Right renal pelvis (tissue), 4 donors: ENCODE data around the gene DAZL. TPM values are rescaled to one million over a fixed set of nuclear protein-coding genes. Genes with fewer than 3 reads are reported as not detected.

ENCODE experiments used
- DNase-seq, 4 donors: peaks; one replicate each; pipeline ENCODE4 v3.0.0-alpha.2; 2013; ENCODE audit warnings: low read depth in 4 of 4, low spot score in 3 of 4, missing footprints in 1 of 4
- polyA plus RNA-seq, 4 donors: library from polyadenylated mRNA; unstranded; fragments of 120-200 nt; gene quantifications; one replicate each; pipeline ENCODE4 v1.2.1, GENCODE V29; 2013; ENCODE audit not compliant: insufficient read length in 4 of 4

DAZL gene
- polyA plus RNA-seq, 4 donors, result 0.01 to 0.07 TPM; not detected in 2

DNA sequence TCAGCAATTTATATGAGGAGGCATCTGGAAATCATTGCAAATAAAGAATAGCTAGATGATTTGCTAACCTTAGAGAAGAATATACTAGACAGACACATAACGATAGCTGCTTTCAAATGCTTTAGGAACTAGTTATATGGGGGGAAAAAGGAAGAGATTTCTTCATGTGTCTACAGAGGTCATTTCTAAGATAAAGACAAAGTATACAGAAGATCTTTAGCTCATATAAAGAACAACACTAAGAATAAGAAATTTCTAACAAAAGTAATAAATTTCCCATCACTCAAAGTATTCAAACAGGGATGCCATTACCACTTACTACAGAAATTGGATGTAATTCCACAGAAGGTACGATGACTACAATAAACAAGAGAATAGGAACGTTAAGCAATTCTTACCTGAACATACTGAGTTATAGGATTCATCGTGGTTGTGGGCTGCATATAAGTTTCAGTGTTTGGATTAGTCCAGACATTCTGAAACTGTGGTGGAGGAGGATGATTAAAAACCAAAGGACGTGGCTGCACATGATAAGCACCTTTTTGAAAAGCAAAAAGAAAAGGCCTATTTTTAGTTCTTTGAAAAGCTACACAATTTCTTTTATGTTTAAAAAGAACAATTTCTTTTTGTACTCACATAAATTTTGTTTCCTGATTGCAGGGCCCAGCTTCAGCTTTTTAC, 8.7 kb downstream of the DAZL start:
- no peak for DNase-seq

DNA sequence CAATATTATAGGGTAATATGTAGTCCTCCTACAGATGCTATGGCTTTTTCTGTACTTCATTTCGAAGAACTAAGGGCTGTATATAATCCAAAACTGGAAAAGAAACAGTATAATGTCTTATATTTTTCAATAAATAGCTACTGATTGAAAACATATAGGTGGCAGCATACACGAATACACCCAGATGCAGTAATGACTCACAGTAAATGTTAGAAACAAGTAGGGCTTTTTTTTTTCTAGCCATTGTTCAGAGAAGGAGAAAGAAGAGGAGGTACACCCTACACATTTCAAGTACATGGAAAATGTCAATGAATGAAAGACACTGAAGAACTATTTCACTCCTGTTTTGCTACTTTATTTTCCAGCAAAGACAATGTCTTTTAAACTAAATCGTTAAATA, 9.4 kb downstream of the DAZL start:
- DNase-seq, result no peak

DNA sequence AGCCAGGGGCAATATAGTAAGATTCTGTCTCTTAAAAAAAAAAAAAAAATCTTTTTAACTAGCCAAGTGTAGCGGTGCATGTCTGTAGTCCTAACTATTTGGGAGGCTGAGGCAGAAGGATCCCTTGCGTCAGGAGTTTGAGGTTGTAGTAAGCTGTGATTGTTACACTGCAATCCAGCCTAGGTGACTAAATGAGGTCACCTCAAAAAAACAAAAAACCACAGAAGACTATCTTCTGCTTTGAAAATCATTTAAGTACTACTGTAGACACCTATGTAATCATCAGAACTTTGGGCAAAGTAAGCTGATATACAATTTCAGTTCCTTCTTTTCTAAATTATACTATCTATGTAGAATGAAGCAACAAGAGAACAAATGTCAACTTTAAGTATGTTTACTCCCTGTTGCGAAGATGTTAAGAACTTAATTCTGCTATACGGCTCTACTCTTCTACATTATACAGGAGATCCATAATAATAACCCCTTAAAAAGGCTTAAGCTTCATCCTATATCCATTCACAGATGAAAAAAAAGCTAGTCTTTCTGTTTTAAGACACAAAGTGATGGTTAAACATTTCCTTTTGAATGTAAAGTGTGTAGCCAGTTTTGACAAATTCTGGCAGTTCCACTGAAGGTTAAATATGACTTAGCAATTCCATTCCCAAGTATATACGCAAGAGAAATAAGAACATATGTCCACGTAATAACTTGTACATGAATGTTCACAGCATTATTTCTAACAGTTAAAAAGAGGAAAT, 15.2 kb downstream of the DAZL start:
- no peak for DNase-seq

GRCh38 chr3:16589120-16589519, 16.1 kb downstream of the DAZL start:
- no peak for DNase-seq

DNA sequence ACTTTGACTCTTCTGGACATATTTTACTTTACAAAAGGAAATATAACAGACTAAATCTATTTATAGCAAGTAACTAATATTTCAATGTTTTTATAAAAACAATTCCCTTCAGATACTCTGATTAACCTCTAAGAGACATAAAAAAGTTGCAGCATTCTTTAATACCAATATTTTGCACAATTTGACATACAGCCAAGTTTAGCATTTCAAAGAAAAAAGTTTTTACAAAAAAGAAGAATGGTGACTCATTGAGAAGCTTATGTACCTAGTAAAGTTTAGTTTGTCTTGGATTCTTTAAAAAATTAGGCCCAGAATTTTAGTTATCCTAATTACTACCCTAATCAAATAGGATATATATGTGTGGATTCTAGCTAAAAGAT, 17.6 kb downstream of the DAZL start:
- no peak for DNase-seq

- DNase-seq, result no peak
These were observed 18.1 kb downstream of the DAZL start for GRCh38 chr3:16587047-16587680.

GRCh38 chr3:16584880-16585279, 20.3 kb downstream of the DAZL start:
- DNase-seq, result no peak

- DNase-seq, result no peak
These were observed 21.7 kb downstream of the DAZL start for GRCh38 chr3:16583551-16583950.

DNA sequence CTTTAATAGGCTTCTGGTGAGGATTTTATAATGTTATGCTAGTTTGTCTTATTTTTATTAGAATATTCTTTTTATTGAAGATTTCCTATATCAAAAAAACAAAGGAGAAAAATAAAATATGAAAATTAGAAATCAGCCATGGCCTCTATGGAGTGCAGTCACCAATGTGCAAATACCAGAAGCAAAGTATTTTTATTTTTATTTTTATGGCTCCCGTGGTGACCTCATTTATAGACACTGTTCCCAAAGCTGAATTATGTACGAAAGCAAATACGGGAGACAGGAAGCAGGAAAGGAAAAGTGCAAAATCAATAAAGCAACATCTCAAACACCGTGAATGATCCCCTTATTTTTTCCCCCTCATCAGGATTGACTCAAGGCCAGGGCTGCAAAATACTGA, 35.1 kb downstream of the DAZL start:
- DNase-seq, result no peak

DNA sequence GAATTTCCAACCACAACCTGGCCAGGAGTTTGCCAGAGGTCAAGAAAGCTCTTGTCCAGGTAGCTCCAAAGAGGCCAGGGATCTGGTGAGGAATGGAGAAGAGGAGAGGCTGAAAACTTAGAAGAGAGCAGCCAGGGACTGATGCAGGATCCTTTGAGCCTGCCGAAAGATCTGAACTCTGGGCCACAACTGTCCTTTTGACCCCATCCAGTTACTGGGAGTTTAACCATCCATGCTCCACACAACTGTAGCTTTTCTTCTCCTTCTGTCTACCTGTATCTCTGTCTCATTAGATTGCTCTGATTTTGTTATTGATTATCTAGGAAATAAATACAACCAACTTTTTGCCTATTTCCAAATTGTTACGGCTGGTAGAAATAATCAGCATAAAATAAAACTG, 36.7 kb downstream of the DAZL start:
- no peak for DNase-seq

- DNase-seq, result no peak
These were observed 37.1 kb downstream of the DAZL start for GRCh38 chr3:16568115-16568514.

DNA sequence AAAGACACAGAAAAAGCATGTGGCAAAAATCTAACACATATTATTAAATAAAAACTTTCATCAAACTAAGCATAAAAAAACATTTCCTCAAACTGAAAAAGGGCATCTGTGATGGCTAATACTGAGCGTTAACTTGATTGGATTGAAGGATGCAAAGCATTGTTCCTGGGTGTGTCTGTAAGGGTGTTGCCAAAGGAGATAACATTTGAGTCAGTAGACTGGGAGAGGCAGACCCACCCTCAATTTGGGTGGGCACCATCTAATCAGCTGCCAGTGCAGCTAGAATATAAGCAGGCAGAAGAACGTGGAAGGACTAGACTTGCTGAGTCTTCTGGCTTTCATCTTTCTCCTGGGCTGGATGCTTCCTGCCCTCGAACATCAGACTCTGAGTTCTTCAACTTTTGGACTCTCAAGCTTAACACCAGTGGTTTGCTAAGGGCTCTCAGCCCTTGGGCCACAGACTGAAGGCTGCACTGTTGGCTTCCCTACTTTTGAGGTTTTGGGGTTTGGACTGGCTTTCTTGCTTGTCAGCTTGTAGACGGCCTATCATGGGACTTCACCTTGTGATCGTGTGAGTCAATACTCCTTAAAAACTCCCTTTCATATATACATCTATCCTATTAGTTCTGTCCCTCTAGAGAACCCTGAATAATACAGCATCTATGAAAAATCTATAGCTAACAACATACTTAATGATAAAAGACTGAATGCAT, 45.4 kb downstream of the DAZL start:
- no peak for DNase-seq

DNA sequence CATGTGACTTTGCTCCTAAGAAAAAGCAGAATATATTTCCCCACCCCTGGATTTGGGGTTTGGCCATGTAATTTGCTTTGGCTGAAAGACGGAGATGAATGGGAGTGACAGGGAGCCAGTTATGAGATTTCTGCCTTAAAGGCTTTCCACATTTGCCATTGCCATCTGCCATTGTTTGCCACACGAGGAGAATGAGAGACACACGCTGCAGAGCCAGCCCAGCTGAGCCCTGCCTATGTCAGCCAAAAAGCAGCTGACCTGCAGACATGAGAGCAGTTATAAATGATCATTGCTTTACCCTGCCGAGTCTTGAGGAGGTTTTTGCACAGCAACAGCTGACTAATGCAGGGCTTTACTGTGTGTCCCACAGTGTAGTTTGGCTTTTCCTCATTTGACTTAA, 51.1 kb downstream of the DAZL start:
- DNase-seq, result no peak

- DNase-seq, result no peak
These were observed 52.5 kb downstream of the DAZL start for GRCh38 chr3:16552757-16553156.

- DNase-seq, result no peak
These were observed 53.8 kb downstream of the DAZL start for GRCh38 chr3:16551342-16551976.

DNA sequence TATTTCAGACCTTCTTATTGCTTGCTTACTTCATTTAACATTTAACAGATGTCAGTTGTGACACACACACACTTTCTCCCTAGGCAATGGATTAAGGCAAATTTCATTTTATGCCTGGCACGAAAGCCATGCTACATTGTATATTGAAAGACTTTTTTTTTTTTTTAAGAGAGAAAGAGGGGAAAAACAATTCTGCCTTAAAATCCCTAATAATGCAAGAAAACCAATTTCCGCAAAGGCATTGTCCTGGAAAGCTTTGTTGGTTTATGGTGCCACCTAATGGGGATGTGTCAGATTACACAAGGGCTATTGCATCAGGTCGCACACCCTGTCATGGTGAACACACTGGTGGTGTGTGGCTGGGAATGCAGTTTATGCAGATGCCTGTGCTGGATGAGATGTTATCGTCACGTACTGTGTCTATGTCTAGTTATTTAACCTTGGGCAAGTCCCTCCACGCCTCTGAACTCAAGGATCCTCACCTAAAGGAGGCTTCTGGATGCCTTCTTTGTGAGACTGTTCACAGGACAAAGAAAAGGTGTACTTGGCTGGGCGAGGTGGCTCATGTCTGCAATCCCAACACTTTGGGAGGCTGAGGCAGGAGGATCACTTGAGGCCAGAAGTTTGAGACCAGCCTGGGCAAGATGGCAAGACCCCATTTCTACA, 54.4 kb downstream of the DAZL start:
- peak; percentile 66 to 74 (median 69) for DNase-seq

DNA sequence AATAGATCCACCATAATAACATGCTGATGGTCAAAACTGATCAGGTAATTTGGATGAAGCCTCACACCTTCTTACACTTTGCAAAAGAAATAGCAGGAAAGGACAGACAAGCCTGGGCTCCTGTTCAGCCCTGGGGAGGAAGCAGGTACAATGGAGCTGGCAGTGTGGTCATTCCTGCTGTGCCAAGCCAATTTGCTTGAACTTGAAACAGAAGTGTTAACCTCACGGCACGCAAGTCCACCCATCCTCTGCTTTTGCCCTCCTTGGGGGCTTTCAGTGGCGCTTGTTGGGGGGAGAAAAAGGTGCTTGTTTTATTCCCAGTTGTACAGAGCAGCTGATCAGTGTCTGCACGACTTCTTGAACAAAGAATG, 54.9 kb downstream of the DAZL start:
- no peak for DNase-seq

- no peak for DNase-seq
These were observed 56.5 kb downstream of the DAZL start for GRCh38 chr3:16548721-16549120.

GRCh38 chr3:16547561-16548357, 57.5 kb downstream of the DAZL start:
- DNase-seq, result no peak
